Natural killer cell (primary cell): Measurements from ENCODE around the gene SPRED2. TPM values are rescaled to one million over a fixed set of nuclear protein-coding genes. Genes with fewer than 3 reads are reported as not detected.

Source experiments
- ATAC-seq, 3 donors: fragments of 150-1000 bp in 2 of 3; fragments of 200-7000 bp in 1 of 3; cut with Tn5 transposase; 1 replicate in 1 of 3; 2 replicates in 2 of 3; pipeline ENCODE4 v1.10.0; 2021; ENCODE audit warnings: mild to moderate bottlenecking in 2 of 3, moderate library complexity in 2 of 3
- DNase-seq, 2 donors: peaks; one replicate each; pipeline versions ENCODE4 v3.0.0 to v3.0.0-alpha.2; 2013 to 2021; ENCODE audit warnings: mixed read lengths in 1 of 2
- H3K27ac ChIP-seq: one replicate; pipeline ENCODE4 v1.5.1; 2013; ENCODE audit warnings: mild to moderate bottlenecking, low read length
- H3K27me3 ChIP-seq: one replicate; pipeline ENCODE4 v1.6.1; 2013; ENCODE audit warnings: low read length; ENCODE audit not compliant: control insufficient read depth, insufficient read depth
- H3K36me3 ChIP-seq: one replicate; pipeline ENCODE4 v1.6.1; 2013; ENCODE audit warnings: low read length; ENCODE audit not compliant: control insufficient read depth, insufficient read depth
- H3K4me1 ChIP-seq: one replicate; pipeline ENCODE4 v1.6.1; 2013; ENCODE audit warnings: low read length; ENCODE audit not compliant: control insufficient read depth, insufficient read depth
- H3K4me3 ChIP-seq: one replicate; pipeline ENCODE4 v1.5.1; 2013; ENCODE audit warnings: low read length
- H3K9me3 ChIP-seq: one replicate; pipeline ENCODE4 v1.6.1; 2013; ENCODE audit warnings: low read length; ENCODE audit not compliant: control insufficient read depth, insufficient read depth
- H3K27ac Mint-ChIP-seq, 2 donors: one replicate each; pipeline ENCODE4 v1.8.0; 2022; ENCODE audit warnings: mild to moderate bottlenecking in 2 of 2, mixed read lengths in 2 of 2, moderate library complexity in 1 of 2
- H3K27me3 Mint-ChIP-seq, 2 donors: one replicate each; pipeline ENCODE4 v1.8.0; 2022; ENCODE audit warnings: low read depth in 2 of 2, mixed read lengths in 2 of 2
- H3K36me3 Mint-ChIP-seq: one replicate; pipeline ENCODE4 v1.8.0; 2022; ENCODE audit warnings: mixed read lengths
- H3K4me1 Mint-ChIP-seq, 2 donors: one replicate each; pipeline ENCODE4 v1.8.0; 2022; ENCODE audit warnings: mixed read lengths in 2 of 2
- H3K4me3 Mint-ChIP-seq: one replicate; pipeline ENCODE4 v1.8.0; 2022; ENCODE audit warnings: mild to moderate bottlenecking, moderate library complexity, mixed read lengths
- H3K9me3 Mint-ChIP-seq, 2 donors: one replicate each; pipeline ENCODE4 v1.8.0; 2022; ENCODE audit warnings: mixed read lengths in 2 of 2
- WGBS: methylation state at CpG from one replicate; pipeline ENCODE4 v1.1.7; 2013; ENCODE audit warnings: missing lambda C conversion rate; ENCODE audit not compliant: insufficient coverage; 5-methylcytosine and 5-hydroxymethylcytosine counted together
- intact Hi-C: fragments of 100-400 bp; cut with micrococcal nuclease; formaldehyde crosslinking; loops from one replicate; pipeline ENCODE4 v1.14.2; 2022
- total RNA-seq, 4 donors: library from RNA; stranded (reverse); fragments of 120-200 nt in 1 of 4; gene quantifications; one replicate each; pipeline versions ENCODE4 v1.2.3 to v1.2.4, GENCODE V29; 2013 to 2022
- TF ChIP-seq, protein P1 (sequence below): fragments of 200-600 bp; IDR thresholded peaks from one replicate; pipeline ENCODE4 v1.8.0; 2022; ENCODE audit warnings: antibody characterized with exemption

SPRED2 gene
- total RNA-seq, 3 donors from 2014 or later (not counting 1 experiment from before 2014, with no cell fraction given) = 3.8 to 8.6 (median 8.3) TPM

DNA sequence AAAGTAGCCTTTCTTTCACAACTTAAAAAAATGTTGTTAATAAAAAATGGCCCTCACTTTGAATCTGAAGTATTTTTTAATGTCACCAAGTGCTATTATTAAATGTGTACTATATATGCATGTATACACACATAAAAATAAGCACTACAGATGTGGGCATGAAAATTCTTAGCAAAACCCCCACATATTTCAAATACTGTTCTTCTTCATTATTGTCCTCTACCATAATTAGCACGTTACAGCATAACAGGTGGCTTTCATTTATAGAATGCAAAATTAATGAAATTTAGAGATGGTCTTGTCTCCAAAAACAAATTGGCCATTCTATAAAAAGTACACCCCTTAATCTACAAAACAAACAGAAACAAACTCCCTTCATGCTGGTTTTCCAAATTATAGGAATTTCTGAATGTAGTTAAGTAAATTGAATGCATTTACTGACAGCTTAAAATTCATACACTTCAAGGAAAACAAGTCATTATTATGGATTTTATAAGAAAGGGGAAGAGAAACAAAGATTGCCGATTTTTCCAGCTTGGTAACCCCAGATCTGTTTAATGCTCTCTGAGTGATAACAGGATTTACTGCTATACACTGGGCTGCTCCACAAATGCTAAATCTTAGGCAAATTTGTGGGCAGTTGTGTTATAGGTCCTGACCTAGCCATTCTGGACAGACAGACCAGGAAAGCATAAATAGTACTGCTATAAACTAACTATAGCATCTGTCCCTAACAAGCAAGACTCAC, 67.2 kb downstream of the SPRED2 start:
- H3K27me3 ChIP-seq = no peaks in the 10 kb centered on the region
- H3K9me3 ChIP-seq = no peaks in the 10 kb centered on the region
- H3K27ac ChIP-seq = no peak overlapping the region
- TF ChIP-seq, protein P1, sequence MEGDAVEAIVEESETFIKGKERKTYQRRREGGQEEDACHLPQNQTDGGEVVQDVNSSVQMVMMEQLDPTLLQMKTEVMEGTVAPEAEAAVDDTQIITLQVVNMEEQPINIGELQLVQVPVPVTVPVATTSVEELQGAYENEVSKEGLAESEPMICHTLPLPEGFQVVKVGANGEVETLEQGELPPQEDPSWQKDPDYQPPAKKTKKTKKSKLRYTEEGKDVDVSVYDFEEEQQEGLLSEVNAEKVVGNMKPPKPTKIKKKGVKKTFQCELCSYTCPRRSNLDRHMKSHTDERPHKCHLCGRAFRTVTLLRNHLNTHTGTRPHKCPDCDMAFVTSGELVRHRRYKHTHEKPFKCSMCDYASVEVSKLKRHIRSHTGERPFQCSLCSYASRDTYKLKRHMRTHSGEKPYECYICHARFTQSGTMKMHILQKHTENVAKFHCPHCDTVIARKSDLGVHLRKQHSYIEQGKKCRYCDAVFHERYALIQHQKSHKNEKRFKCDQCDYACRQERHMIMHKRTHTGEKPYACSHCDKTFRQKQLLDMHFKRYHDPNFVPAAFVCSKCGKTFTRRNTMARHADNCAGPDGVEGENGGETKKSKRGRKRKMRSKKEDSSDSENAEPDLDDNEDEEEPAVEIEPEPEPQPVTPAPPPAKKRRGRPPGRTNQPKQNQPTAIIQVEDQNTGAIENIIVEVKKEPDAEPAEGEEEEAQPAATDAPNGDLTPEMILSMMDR = no peak
- Mint-ChIP-seq H3K4me1 (peaks cover 0 to 6% of the 10 kb centered on the region in 2 donors), H3K9me3 (no peaks in the 10 kb centered on the region), H3K36me3 (no peaks in the 10 kb centered on the region), H3K27me3 (no peaks in the 10 kb centered on the region), H3K27ac (no peak overlapping the region), H3K4me3 (no peak overlapping the region)
- DNase-seq = no peak
- no peak overlapping the region for H3K4me3 ChIP-seq
- 75% methylated on average over 1 of the region's 2 CpGs for WGBS
- intact Hi-C loops = no loop called here
- no peaks in the 10 kb centered on the region for H3K36me3 ChIP-seq
- H3K4me1 ChIP-seq = no peaks in the 10 kb centered on the region
- ATAC-seq = no peak

DNA sequence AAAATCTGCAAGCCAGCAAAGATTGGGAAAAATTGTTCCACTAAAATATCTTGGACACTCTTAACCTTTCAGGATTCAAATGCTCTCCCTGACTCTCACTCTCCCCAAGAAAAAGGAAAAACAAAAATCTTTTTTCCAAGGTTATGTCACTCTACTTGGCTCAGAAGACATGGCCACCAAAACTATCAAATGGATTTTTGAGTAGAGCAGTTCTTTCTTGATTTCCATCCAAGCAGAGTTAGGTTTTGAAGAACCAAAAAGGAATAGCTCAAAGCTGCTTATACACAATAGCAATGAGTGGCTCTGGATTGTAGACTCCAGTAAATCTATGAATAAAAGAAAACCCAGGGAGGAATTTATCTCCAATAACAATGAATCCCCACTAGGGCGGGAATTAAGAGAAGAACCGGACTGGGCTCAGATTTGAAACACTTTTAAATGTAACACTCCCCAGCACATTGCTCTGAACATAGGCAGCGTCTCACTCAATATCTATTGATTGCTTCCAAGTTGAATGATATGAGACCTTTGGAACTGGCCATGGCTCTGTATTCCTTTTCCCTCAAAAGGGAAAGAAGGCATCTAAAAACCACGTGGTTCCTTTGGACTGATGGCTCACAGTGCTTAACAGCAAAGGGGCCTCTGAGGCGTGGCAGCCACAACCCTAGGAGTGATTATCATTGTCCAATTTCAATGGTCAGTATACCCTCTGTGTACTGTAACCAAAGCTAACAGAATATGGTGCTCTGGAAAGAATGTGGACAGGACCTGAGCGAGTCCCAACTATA, 68.3 kb downstream of the SPRED2 start:
- no peaks in the 10 kb centered on the region for H3K4me1 ChIP-seq
- H3K27ac Mint-ChIP-seq = no peak overlapping the region
- H3K4me3 Mint-ChIP-seq = no peak overlapping the region
- ATAC-seq (no peak), DNase-seq (no peak)
- no peaks in the 10 kb centered on the region for H3K9me3 ChIP-seq
- H3K27me3 ChIP-seq = no peaks in the 10 kb centered on the region
- TF ChIP-seq, protein P1 = no peak
- H3K36me3 ChIP-seq = no peaks in the 10 kb centered on the region
- peaks cover 0 to 6% of the 10 kb centered on the region in 2 donors for H3K4me1 Mint-ChIP-seq
- H3K9me3 Mint-ChIP-seq = no peaks in the 10 kb centered on the region
- H3K36me3 Mint-ChIP-seq = no peaks in the 10 kb centered on the region
- H3K27me3 Mint-ChIP-seq = no peaks in the 10 kb centered on the region
- 99% methylated on average over 6 of the region's 6 CpGs for WGBS
- no peak overlapping the region for H3K27ac ChIP-seq
- no peak overlapping the region for H3K4me3 ChIP-seq
- intact Hi-C loops = no loop called here

DNA sequence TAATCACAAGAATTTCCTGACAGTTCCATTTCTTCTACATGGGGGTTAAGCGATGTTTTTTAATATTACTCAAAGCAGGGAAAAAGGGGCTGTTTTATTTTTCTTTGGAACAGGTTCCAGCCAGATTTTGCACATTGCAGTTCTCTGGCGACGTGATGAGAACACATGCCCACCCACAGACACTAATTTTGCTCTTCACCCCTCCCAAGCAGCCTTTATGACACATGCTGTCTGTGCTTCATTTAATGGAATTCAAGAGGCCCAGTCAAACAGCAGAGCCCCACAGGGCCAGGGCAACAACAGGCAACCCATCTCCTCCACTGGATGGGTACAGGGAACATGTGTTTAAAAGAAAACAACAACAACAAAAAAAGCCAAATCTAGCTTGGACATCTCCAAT, 70.8 kb downstream of the SPRED2 start:
- Histone ChIP-seq H3K9me3 (no peaks in the 10 kb centered on the region), H3K27ac (no peak overlapping the region), H3K36me3 (no peaks in the 10 kb centered on the region), H3K4me1 (no peaks in the 10 kb centered on the region), H3K27me3 (no peaks in the 10 kb centered on the region), H3K4me3 (no peak overlapping the region)
- ATAC-seq = no peak
- Mint-ChIP-seq H3K27ac (no peak overlapping the region), H3K4me3 (no peak overlapping the region), H3K4me1 (peaks cover 0 to 11% of the 10 kb centered on the region in 2 donors), H3K9me3 (no peaks in the 10 kb centered on the region), H3K27me3 (no peaks in the 10 kb centered on the region), H3K36me3 (no peaks in the 10 kb centered on the region)
- intact Hi-C loops = no loop called here
- 82% methylated on average over 3 of the region's 3 CpGs for WGBS
- DNase-seq = no peak
- TF ChIP-seq, protein P1 = no peak
